ENCODE measurements around the gene ANGEL1. TPM values are rescaled to one million over a fixed set of nuclear protein-coding genes. Genes with fewer than 3 reads are reported as not detected.

ANGEL1 gene
- total and polyA plus RNA-seq, 12 donors = 5.5 to 17.1 (median 12.0) TPM

- Histone ChIP-seq H3K4me1 (peaks cover 15 to 78% (median 62%) of the 10 kb centered on the region in 9 donors), H3K4me3 (no peak overlapping the region), H3K36me3 (peaks cover 0 to 91% (median 11%) of the 10 kb centered on the region in 9 donors), H3K27ac (peak overlapping the region; percentile 3 to 80 (median 66)), H3K9me3 (no peaks in the 10 kb centered on the region), H3K27me3 (no peaks in the 10 kb centered on the region)
- no peak for ATAC-seq
- no peak for DNase-seq
- intact Hi-C loops (cut with DNase I) = loop anchor here in 3 of 10 donors (5.0 kb wide), 1 partner anchor 70 kb away; no protein-coding TSS in a partner anchor
- 75 to 76% methylated on average over 10 of the region's 10 CpGs for WGBS, 2 donors
- TF ChIP-seq CTCF (IDR thresholded peaks at IDR 0.05) = no peak
Measured at GRCh38 chr14:76782115-76782884, 30.4 kb downstream of the ANGEL1 start.

GRCh38 chr14:76781648-76782051 lies 31.0 kb downstream of the ANGEL1 start:
- 64 to 76% methylated on average over 2 of the region's 2 CpGs for WGBS, 2 donors
- H3K36me3 ChIP-seq = peaks cover 0 to 90% (median 11%) of the 10 kb centered on the region in 9 donors
- ATAC-seq = no peak
- no peak overlapping the region for H3K4me3 ChIP-seq
- no peaks in the 10 kb centered on the region for H3K27me3 ChIP-seq
- H3K9me3 ChIP-seq = no peaks in the 10 kb centered on the region
- DNase-seq = no peak
- TF ChIP-seq CTCF (IDR thresholded peaks at IDR 0.05) = no peak
- intact Hi-C loops (cut with DNase I) = loop anchor here in 3 of 10 donors (5.0 kb wide), 1 partner anchor 69 kb away; no protein-coding TSS in a partner anchor
- peak overlapping the region in 8 of 10 donors; percentile 39 to 80 (median 68) for H3K27ac ChIP-seq
- H3K4me1 ChIP-seq = peaks cover 15 to 84% (median 67%) of the 10 kb centered on the region in 9 donors

- Histone ChIP-seq H3K9me3 (no peaks in the 10 kb centered on the region), H3K36me3 (peaks cover 0 to 88% (median 11%) of the 10 kb centered on the region in 9 donors), H3K4me3 (no peak overlapping the region), H3K27me3 (no peaks in the 10 kb centered on the region), H3K27ac (peak overlapping the region in 9 of 10 donors; percentile 24 to 80 (median 67)), H3K4me1 (peaks cover 15 to 90% (median 69%) of the 10 kb centered on the region in 9 donors)
- 71% methylated on average over 11 of the region's 11 CpGs for WGBS, 2 donors
- ATAC-seq (peak in 3 of 8 donors; percentile 7 to 18 (median 11)), DNase-seq (peak in 1 of 2 donors; percentile 40)
- intact Hi-C loops (cut with DNase I) = loop anchor here in 3 of 10 donors (5.0 kb wide), 1 partner anchor 69 kb away; no protein-coding TSS in a partner anchor
- TF ChIP-seq CTCF (IDR thresholded peaks at IDR 0.05) = no peak
Measured at GRCh38 chr14:76780875-76781647, 31.6 kb downstream of the ANGEL1 start.

GRCh38 chr14:76780360-76780759 lies 32.3 kb downstream of the ANGEL1 start:
- Histone ChIP-seq H3K27ac (peak overlapping the region in 6 of 10 donors; percentile 24 to 80 (median 72)), H3K27me3 (no peaks in the 10 kb centered on the region), H3K36me3 (peaks cover 0 to 88% (median 11%) of the 10 kb centered on the region in 9 donors), H3K4me1 (peaks cover 15 to 90% (median 65%) of the 10 kb centered on the region in 9 donors), H3K9me3 (no peaks in the 10 kb centered on the region), H3K4me3 (no peak overlapping the region)
- WGBS, 2 donors = 62 to 74% methylated on average over 5 of the region's 5 CpGs
- DNase-seq (no peak), ATAC-seq (no peak)
- no peak for TF ChIP-seq CTCF (IDR thresholded peaks at IDR 0.05)
- intact Hi-C loops (cut with DNase I) = loop anchor here in 3 of 10 donors (5.0 kb wide), 1 partner anchor 68 kb away; no protein-coding TSS in a partner anchor
